ENCODE measurements around the gene CDC40.

Gene CDC40

DNA sequence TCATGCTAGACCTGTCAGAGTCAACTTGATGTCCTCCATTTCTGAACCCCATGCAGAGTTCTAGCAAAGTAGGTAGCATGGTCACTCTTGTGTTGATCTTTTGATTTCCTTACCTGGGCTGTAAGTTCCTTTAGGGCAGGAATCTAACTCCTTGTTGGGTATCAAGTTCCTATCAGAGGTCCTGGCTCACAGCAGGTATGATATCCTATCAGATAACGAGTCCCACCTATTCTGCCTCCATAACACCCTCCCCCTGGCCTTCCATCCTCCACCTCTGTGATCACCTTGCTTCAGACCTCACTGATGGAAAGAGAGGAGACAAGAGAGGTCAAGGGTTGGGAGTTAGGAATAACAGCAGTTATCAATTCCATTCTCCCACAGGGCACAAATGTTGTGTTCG lies 76.1 kb downstream of the CDC40 start:
- H3K27ac ChIP-seq = no peak overlapping the region
- H3K4me3 ChIP-seq (ENCODE audit: low read depth, low read length) = no peak overlapping the region
- H3K9me3 ChIP-seq (ENCODE audit: control insufficient read depth, low read length) = no peaks in the 10 kb centered on the region
- H3K4me1 ChIP-seq = no peaks in the 10 kb centered on the region
- TF ChIP-seq, protein P1, sequence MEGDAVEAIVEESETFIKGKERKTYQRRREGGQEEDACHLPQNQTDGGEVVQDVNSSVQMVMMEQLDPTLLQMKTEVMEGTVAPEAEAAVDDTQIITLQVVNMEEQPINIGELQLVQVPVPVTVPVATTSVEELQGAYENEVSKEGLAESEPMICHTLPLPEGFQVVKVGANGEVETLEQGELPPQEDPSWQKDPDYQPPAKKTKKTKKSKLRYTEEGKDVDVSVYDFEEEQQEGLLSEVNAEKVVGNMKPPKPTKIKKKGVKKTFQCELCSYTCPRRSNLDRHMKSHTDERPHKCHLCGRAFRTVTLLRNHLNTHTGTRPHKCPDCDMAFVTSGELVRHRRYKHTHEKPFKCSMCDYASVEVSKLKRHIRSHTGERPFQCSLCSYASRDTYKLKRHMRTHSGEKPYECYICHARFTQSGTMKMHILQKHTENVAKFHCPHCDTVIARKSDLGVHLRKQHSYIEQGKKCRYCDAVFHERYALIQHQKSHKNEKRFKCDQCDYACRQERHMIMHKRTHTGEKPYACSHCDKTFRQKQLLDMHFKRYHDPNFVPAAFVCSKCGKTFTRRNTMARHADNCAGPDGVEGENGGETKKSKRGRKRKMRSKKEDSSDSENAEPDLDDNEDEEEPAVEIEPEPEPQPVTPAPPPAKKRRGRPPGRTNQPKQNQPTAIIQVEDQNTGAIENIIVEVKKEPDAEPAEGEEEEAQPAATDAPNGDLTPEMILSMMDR (IDR thresholded peaks at IDR 0.05) = no peak
- no peaks in the 10 kb centered on the region for H3K27me3 ChIP-seq (ENCODE audit: control insufficient read depth, insufficient read depth, low read length)
- no peaks in the 10 kb centered on the region for H3K79me2 ChIP-seq
- no peak overlapping the region for H2AFZ ChIP-seq
- no peak overlapping the region for H3K4me2 ChIP-seq (ENCODE audit: low read length)
- no peak overlapping the region for H3K9ac ChIP-seq
- H3K36me3 ChIP-seq (ENCODE audit: control insufficient read depth, insufficient read depth, low read length) = no peaks in the 10 kb centered on the region

GRCh38 chr6:110265273-110265672 lies 85.0 kb downstream of the CDC40 start:
- no peaks in the 10 kb centered on the region for H3K27me3 ChIP-seq (ENCODE audit: control insufficient read depth, insufficient read depth, low read length)

GRCh38 chr6:110266996-110267395 lies 86.8 kb downstream of the CDC40 start:
- Histone ChIP-seq H3K27me3 (ENCODE audit: control insufficient read depth, insufficient read depth, low read length) (no peaks in the 10 kb centered on the region), H3K9ac (no peak overlapping the region), H3K27ac (no peak overlapping the region), H3K4me3 (ENCODE audit: low read depth, low read length) (no peak overlapping the region), H2AFZ (no peak overlapping the region), H3K9me3 (ENCODE audit: control insufficient read depth, low read length) (no peaks in the 10 kb centered on the region), H3K4me1 (no peaks in the 10 kb centered on the region), H3K4me2 (ENCODE audit: low read length) (no peak overlapping the region), H3K36me3 (ENCODE audit: control insufficient read depth, insufficient read depth, low read length) (no peaks in the 10 kb centered on the region), H3K79me2 (no peaks in the 10 kb centered on the region)
- TF ChIP-seq, protein P1 (IDR thresholded peaks at IDR 0.05) = no peak

More at GRCh38 chr6:110265273-110265672, 85.0 kb downstream of the CDC40 start:
- Histone ChIP-seq H3K9me3 (ENCODE audit: control insufficient read depth, low read length) (no peaks in the 10 kb centered on the region), H3K4me2 (ENCODE audit: low read length) (no peak overlapping the region), H3K27ac (no peak overlapping the region), H3K4me3 (ENCODE audit: low read depth, low read length) (no peak overlapping the region), H3K4me1 (no peaks in the 10 kb centered on the region), H3K79me2 (no peaks in the 10 kb centered on the region), H2AFZ (no peak overlapping the region), H3K9ac (no peak overlapping the region), H3K36me3 (ENCODE audit: control insufficient read depth, insufficient read depth, low read length) (no peaks in the 10 kb centered on the region)
- TF ChIP-seq, protein P1 (IDR thresholded peaks at IDR 0.05) = no peak

DNA sequence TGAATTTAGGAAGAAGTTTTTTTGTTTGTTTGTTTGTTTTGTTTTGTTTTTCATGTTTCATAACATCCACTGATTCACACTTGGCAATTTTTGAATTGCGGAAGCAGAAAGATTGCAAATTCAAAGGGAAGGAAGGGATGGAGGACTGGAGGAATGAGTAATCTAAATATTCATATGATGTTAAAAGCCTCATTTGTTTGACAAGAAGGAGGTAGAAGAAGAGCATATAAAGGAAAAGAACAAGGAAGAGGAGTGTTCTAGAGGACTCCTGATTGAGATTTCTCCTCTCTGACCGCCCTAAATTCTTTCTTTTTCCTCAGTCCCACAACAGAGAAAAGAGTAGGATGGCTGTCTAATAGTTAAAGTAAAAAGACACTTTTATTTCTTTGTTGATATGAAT lies 89.4 kb downstream of the CDC40 start:
- TF ChIP-seq, protein P1 (IDR thresholded peaks at IDR 0.05) = no peak
- Histone ChIP-seq H3K36me3 (ENCODE audit: control insufficient read depth, insufficient read depth, low read length) (no peaks in the 10 kb centered on the region), H2AFZ (no peak overlapping the region), H3K27me3 (ENCODE audit: control insufficient read depth, insufficient read depth, low read length) (no peaks in the 10 kb centered on the region), H3K9ac (no peak overlapping the region), H3K4me2 (ENCODE audit: low read length) (no peak overlapping the region), H3K27ac (no peak overlapping the region), H3K4me1 (no peaks in the 10 kb centered on the region), H3K9me3 (ENCODE audit: control insufficient read depth, low read length) (no peaks in the 10 kb centered on the region), H3K4me3 (ENCODE audit: low read depth, low read length) (no peak overlapping the region), H3K79me2 (no peaks in the 10 kb centered on the region)

DNA sequence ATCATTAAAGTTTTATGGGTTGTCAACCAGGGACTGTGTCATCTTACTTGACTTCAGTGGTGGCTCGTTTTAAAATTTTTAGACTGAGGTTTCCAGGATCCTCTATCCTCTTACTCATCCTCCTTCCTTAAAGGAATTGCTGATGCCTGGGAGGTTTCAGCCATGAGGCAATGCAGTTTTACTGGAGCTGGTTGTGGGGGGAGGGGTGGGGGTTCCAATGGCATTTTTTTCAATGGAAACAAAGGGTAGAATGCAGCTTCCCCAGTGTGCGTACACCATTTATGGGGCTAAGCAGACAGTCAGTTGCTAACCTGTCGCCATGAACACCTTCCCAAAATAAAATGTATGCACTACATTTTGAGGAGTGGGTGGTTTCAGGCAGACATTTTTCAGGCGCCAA lies 89.9 kb downstream of the CDC40 start:
- Histone ChIP-seq H3K9me3 (ENCODE audit: control insufficient read depth, low read length) (no peaks in the 10 kb centered on the region), H3K27me3 (ENCODE audit: control insufficient read depth, insufficient read depth, low read length) (no peaks in the 10 kb centered on the region), H2AFZ (no peak overlapping the region), H3K27ac (no peak overlapping the region), H3K4me2 (ENCODE audit: low read length) (no peak overlapping the region), H3K36me3 (ENCODE audit: control insufficient read depth, insufficient read depth, low read length) (no peaks in the 10 kb centered on the region), H3K79me2 (no peaks in the 10 kb centered on the region), H3K4me1 (no peaks in the 10 kb centered on the region), H3K4me3 (ENCODE audit: low read depth, low read length) (no peak overlapping the region), H3K9ac (no peak overlapping the region)
- TF ChIP-seq, protein P1 (IDR thresholded peaks at IDR 0.05) = no peak

Measured in parathyroid adenoma (tissue), 2 donors.